Endodermal cell (in vitro differentiated cells): Measurements from ENCODE around the gene ANGPTL2. TPM values are rescaled to one million over a fixed set of nuclear protein-coding genes. Genes with fewer than 3 reads are reported as not detected.

Experiments used
- DNase-seq: peaks from one replicate; pipeline ENCODE4 v3.0.0-alpha.2; 2017
- H3K27ac ChIP-seq: 2 replicates; pipeline ENCODE4 v1.5.1; 2013; ENCODE audit warnings: mild to moderate bottlenecking, low read depth, low read length, moderate library complexity
- H3K27me3 ChIP-seq: 2 replicates; pipeline ENCODE4 v1.6.1; 2013; ENCODE audit warnings: mild to moderate bottlenecking, low read length, moderate library complexity; ENCODE audit not compliant: insufficient read depth, control insufficient read depth, poor library complexity, severe bottlenecking
- H3K36me3 ChIP-seq: 2 replicates; pipeline ENCODE4 v1.7.0; 2013; ENCODE audit warnings: mild to moderate bottlenecking, low read length, moderate library complexity; ENCODE audit not compliant: control insufficient read depth, insufficient read depth
- H3K4me1 ChIP-seq: one replicate; pipeline ENCODE4 v1.7.0; 2013; ENCODE audit warnings: low read length; ENCODE audit not compliant: control insufficient read depth, insufficient read depth
- H3K4me3 ChIP-seq: 2 replicates; pipeline ENCODE4 v1.5.1; 2013; ENCODE audit warnings: mild to moderate bottlenecking, low read length, moderate library complexity
- H3K9ac ChIP-seq: 2 replicates; pipeline ENCODE4 v1.6.1; 2013; ENCODE audit warnings: mild to moderate bottlenecking, low read length, moderate library complexity; ENCODE audit not compliant: poor library complexity, severe bottlenecking; ENCODE audit errors: extremely low read depth
- H3K9me3 ChIP-seq: 2 replicates; pipeline ENCODE4 v1.6.1; 2013; ENCODE audit warnings: mild to moderate bottlenecking, low read length, moderate library complexity; ENCODE audit not compliant: control insufficient read depth
- H3K27ac Mint-ChIP-seq: 2 replicates; pipeline ENCODE4 v1.8.0; 2020; ENCODE audit warnings: mixed read lengths
- H3K27me3 Mint-ChIP-seq: 2 replicates; pipeline ENCODE4 v1.8.0; 2021; ENCODE audit warnings: mild to moderate bottlenecking, mixed read lengths; ENCODE audit not compliant: insufficient read depth
- H3K36me3 Mint-ChIP-seq: 2 replicates; pipeline ENCODE4 v1.8.0; 2020; ENCODE audit warnings: low read depth, mixed read lengths
- H3K4me1 Mint-ChIP-seq: 2 replicates; pipeline ENCODE4 v1.8.0; 2020; ENCODE audit warnings: mixed read lengths
- H3K4me3 Mint-ChIP-seq: 2 replicates; pipeline ENCODE4 v1.8.0; 2020; ENCODE audit warnings: mild to moderate bottlenecking, moderate library complexity, mixed read lengths
- H3K9me3 Mint-ChIP-seq: 2 replicates; pipeline ENCODE4 v1.8.0; 2020; ENCODE audit warnings: mild to moderate bottlenecking, mixed read lengths
- WGBS, 2 experiments: methylation state at CpG; one replicate each; pipeline versions ENCODE4 v1.1.5 to v1.1.7; 2013; ENCODE audit warnings: missing lambda C conversion rate in 2 of 2, mixed read lengths in 1 of 2; ENCODE audit not compliant: insufficient coverage in 1 of 2, insufficient read length in 1 of 2; 5-methylcytosine and 5-hydroxymethylcytosine counted together
- total RNA-seq, 2 donors: library from RNA; stranded (reverse); fragmentation: NEBNext Ultra II Directional in 1 of 2; extraction: Animal tissue kit (Norgen Biotek cat#: 25700) in 1 of 2; gene quantifications; 2 replicates in 1 of 2; 3 replicates in 1 of 2; pipeline ENCODE4 v1.2.1, GENCODE V29; 2021
- TF ChIP-seq, protein P1 (sequence below): fragments of 200-600 bp; sonication (generic); conservative IDR thresholded peaks from 2 replicates; pipeline ENCODE4 v1.5.0; 2021; ENCODE audit warnings: antibody characterized with exemption, mild to moderate bottlenecking

Gene ANGPTL2
- total RNA-seq, 2 donors from 2014 or later = 14.8 to 17.1 TPM

DNA sequence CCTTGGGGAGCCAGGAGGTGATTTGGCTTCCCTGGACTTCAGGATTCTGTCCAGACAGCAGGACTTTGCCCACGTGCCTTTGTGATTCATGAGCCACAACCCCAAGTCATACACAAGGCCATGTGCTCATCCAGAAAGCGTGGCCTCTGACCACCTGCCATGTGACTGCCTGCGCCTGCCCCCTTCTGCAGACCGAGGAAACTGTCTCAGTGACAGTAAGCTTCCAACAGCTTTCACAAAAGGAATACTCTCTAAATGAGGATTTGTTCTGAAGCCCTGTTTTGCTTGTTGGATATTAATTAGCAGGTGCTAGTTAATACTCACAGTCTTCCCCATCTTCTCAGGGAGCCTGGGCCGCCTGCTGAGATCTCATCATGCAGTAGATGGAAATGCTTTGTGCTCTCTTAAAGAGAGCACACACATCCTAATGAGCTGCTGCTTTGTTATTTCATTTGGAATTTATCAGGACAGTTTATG, 36.9 kb upstream of the ANGPTL2 start:
- no peaks in the 10 kb centered on the region for H3K9me3 Mint-ChIP-seq
- H3K4me3 ChIP-seq = no peak overlapping the region
- no peaks in the 10 kb centered on the region for H3K27me3 Mint-ChIP-seq
- no peak overlapping the region for H3K27ac Mint-ChIP-seq
- no peak overlapping the region for H3K9ac ChIP-seq
- H3K4me3 Mint-ChIP-seq = no peak overlapping the region
- peak; percentile 85 for DNase-seq
- no peaks in the 10 kb centered on the region for H3K36me3 ChIP-seq
- WGBS, 2 experiments = 20 to 31% methylated on average over 3 to 5 of the region's 5 CpGs
- no peak overlapping the region for H3K27ac ChIP-seq
- TF ChIP-seq, protein P1, sequence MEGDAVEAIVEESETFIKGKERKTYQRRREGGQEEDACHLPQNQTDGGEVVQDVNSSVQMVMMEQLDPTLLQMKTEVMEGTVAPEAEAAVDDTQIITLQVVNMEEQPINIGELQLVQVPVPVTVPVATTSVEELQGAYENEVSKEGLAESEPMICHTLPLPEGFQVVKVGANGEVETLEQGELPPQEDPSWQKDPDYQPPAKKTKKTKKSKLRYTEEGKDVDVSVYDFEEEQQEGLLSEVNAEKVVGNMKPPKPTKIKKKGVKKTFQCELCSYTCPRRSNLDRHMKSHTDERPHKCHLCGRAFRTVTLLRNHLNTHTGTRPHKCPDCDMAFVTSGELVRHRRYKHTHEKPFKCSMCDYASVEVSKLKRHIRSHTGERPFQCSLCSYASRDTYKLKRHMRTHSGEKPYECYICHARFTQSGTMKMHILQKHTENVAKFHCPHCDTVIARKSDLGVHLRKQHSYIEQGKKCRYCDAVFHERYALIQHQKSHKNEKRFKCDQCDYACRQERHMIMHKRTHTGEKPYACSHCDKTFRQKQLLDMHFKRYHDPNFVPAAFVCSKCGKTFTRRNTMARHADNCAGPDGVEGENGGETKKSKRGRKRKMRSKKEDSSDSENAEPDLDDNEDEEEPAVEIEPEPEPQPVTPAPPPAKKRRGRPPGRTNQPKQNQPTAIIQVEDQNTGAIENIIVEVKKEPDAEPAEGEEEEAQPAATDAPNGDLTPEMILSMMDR = peak; percentile 72
- H3K27me3 ChIP-seq = no peaks in the 10 kb centered on the region
- peaks cover 6% of the 10 kb centered on the region for H3K4me1 ChIP-seq
- no peaks in the 10 kb centered on the region for H3K9me3 ChIP-seq
- H3K4me1 Mint-ChIP-seq = peaks cover 29% of the 10 kb centered on the region
- no peaks in the 10 kb centered on the region for H3K36me3 Mint-ChIP-seq

DNA sequence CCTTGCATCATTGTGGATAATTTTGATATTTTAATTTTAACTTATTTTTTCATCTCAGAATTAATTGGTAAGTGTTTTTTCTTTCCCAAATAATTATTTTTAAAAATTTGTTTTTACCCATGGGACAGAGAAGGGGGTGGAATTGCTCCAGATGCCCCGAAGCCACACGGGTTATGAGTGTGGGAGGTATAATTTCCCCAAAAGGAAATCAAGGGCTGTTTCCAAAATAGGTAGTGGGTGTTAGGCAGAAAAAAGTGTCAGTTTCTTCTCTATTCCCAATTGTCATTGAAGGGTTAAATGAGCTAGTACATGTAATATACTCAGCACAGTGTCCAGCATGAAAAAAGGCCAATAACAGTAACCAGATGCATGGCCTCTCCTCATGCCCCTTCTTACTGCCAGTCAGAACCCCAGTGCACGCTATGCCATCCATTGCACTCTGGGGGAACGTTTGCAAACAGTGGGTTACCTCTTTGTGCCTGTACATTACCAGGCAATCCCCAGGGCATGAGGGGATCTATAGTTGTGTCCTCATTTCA, 36.4 kb upstream of the ANGPTL2 start:
- TF ChIP-seq, protein P1 = no peak

DNA sequence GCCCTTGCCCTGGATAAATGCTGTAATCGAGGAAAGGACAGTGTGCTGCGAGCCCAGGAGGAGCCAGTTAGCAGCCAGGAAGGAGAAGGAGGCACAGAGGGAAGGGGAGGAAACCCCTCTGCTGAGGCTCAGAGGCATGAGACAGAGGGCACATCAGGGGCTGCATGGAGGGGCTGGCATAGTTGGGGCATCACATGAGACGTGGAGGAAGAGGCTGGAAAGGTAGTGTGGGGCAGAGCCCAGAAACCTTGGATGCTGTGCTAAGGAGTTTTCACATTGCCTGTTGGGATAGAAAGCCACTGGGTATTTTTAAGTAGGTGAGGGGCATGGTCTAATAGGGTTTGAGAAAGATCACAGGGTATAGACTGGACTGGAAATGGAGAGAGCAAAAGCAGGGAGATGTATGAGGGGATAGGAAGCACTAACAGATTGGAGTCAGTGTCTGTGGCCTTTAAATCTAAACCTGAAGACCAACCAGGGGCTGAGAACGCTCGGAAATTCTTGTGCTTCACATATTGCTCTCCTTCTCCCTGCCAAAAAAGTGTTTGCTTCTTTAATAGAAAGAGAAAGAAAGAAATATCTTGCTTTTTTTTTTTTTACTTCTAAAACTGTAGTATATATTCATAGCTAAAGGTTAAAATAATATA, 33.0 kb upstream of the ANGPTL2 start:
- Mint-ChIP-seq H3K36me3 (no peaks in the 10 kb centered on the region), H3K27ac (no peak overlapping the region), H3K9me3 (no peaks in the 10 kb centered on the region), H3K4me3 (no peak overlapping the region), H3K4me1 (peaks cover 23% of the 10 kb centered on the region), H3K27me3 (no peaks in the 10 kb centered on the region)
- H3K4me1 ChIP-seq = peaks cover 6% of the 10 kb centered on the region
- no peaks in the 10 kb centered on the region for H3K27me3 ChIP-seq
- DNase-seq = peak; percentile 28
- H3K9me3 ChIP-seq = no peaks in the 10 kb centered on the region
- no peak overlapping the region for H3K9ac ChIP-seq
- WGBS, 2 experiments = 90 to 97% methylated on average over 5 of the region's 5 CpGs
- no peaks in the 10 kb centered on the region for H3K36me3 ChIP-seq
- TF ChIP-seq, protein P1 = no peak
- no peak overlapping the region for H3K4me3 ChIP-seq
- H3K27ac ChIP-seq = no peak overlapping the region

More for the DNA sequence above, 36.4 kb upstream of the ANGPTL2 start:
- H3K27ac ChIP-seq = no peak overlapping the region
- Mint-ChIP-seq H3K4me1 (peaks cover 29% of the 10 kb centered on the region), H3K27me3 (no peaks in the 10 kb centered on the region), H3K36me3 (no peaks in the 10 kb centered on the region), H3K9me3 (no peaks in the 10 kb centered on the region), H3K4me3 (no peak overlapping the region), H3K27ac (no peak overlapping the region)
- peaks cover 6% of the 10 kb centered on the region for H3K4me1 ChIP-seq
- no peak for DNase-seq
- no peaks in the 10 kb centered on the region for H3K27me3 ChIP-seq
- no peaks in the 10 kb centered on the region for H3K36me3 ChIP-seq
- no peak overlapping the region for H3K9ac ChIP-seq
- H3K9me3 ChIP-seq = no peaks in the 10 kb centered on the region
- no peak overlapping the region for H3K4me3 ChIP-seq
- WGBS, 2 experiments = 84 to 85% methylated on average over 4 of the region's 4 CpGs
